ENCODE data around the gene PMEL.
"Not testable (repeated sequence)": the region's sequence is repeated elsewhere in the genome, so short reads cannot be mapped to it uniquely, and the experiment has no call there.

The PMEL gene

GRCh38 chr12:55965941-55966407 lies at the start of gene PMEL:
PMEL (minus strand) TSS chr12:55966042; CDS start chr12:55966011, 31 bp downstream.
- no peak for DNase-seq (ENCODE audit: low read depth)

DNA sequence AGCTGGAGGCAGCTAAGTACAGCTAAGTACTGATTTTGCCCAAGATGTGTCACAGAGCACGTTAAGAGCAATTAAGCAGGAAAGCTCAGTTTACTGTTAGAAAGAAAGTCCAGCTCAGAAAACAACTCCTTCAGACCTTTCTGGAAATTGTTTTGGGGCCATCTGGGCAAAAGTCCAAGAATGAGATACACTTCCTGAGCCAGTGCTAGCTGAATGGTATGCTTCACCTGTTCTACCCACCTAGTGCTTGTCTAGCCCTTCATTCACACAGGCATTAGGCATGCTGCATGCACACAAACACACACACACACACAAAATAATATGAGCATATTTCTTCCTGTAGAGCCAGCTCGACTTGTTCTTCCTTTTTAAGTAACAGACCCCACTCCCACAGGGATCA lies 48.4 kb upstream of the PMEL start:
- no peak for DNase-seq (ENCODE audit: low read depth)

DNA sequence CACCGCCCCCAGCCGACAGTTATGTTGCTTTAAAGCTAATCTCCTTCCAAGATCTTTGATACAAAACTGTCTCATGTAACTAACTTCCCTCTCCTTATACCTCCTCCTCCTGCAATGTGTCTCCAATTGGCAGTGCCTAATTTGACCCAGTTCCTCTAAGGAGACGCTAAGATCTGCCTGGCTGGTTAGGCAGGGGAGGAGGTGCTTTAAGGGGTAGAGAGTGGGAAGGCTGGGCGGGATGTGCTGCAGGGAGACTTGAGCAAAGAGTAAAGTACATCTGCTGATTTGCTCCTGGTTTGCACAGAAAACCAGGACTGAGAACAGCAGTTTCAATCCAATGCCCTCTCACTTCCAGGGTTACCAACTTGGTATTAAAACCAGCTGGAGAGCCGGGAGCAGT lies 47.6 kb upstream of the PMEL start:
- DNase-seq (ENCODE audit: low read depth), result no peak

- DNase-seq (ENCODE audit: low read depth), result no peak
Observed at GRCh38 chr12:56011509-56012090, 45.8 kb upstream of the PMEL start.

DNA sequence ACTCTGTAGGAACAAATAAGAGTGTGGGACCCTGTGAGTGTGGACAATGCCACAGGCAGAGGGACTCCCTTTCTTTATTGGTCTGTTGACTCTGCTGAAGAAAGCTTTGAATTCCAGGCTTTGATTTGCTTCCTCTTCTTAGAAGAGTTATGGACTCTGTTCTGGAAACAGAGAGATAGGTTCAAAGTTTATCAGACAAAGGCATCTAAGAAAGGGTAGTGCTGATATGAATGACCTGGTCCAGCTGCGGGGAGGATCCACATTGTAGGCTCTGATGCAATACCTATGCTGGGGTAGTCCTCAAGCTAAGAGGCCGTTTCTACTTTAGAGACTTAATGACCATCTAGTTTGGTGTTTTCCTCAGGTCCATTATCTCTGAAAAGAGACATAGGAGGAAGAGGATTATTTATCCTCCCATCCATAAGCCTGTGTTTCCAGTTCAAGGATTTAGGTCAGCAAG lies 44.3 kb upstream of the PMEL start:
- DNase-seq (ENCODE audit: low read depth), result no peak

- peak; percentile 47 for DNase-seq (ENCODE audit: low read depth)
Observed at GRCh38 chr12:56007564-56008559, 42.0 kb upstream of the PMEL start.

- DNase-seq (ENCODE audit: low read depth), result no peak
Observed at GRCh38 chr12:56004211-56004610, 38.4 kb upstream of the PMEL start.

DNA sequence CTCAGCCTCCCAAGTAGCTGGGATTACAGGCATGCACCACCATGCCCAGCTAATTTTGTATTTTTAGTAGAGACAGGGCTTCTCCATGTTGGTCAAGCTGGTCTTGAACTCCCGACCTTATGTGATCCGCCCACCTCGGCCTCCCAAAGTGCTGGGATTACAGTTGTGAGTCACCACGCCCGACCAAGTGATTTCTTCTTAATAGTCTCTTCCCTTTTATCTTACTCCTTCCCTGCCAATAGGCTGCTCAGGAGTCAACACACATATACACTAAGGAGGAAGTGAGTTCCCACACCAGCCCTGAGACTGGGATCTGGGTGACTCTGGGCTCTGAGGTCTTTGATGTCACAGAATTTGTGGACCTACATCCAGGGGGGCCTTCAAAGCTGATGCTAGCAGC lies 37.5 kb upstream of the PMEL start:
- DNase-seq (ENCODE audit: low read depth), result not testable (repeated sequence)

DNA sequence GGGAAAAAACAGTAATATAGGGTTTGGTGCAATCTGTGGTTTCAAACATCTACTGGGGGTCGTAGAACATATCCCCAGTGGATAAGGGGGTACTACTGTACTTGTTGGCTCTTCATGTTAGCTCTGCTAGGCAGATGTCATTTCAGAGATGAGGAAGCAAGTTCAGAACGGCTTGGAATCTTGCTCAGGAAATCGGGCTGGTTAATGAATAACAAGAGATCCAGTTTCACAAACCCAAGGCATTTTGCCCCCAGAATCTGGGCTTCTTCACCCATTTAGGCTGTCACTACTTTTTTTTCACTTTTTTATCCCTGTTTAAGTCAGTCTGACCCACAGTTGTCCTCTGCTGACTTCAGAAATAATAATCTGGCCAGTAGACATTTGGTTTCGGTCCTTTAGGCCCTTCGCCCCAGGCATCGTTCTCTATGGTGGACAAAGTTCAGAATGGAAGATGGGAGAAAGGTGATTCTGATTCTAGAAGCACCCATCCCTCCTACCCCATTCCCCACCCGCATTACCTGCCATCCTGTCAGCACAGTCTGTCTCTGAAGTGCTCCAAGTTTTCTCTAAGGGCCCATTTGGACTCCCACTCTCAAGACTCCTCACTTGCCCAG lies 35.8 kb upstream of the PMEL start:
- no peak for DNase-seq (ENCODE audit: low read depth)

GRCh38 chr12:55999999-56000540 lies 34.2 kb upstream of the PMEL start:
- DNase-seq (ENCODE audit: low read depth), result not testable (repeated sequence)

- not testable (repeated sequence) for DNase-seq (ENCODE audit: low read depth)
Observed at GRCh38 chr12:55999522-55999921, 33.7 kb upstream of the PMEL start.

- DNase-seq (ENCODE audit: low read depth), result no peak
Observed at GRCh38 chr12:55997535-55997859, 31.7 kb upstream of the PMEL start.

GRCh38 chr12:55996715-55997534 lies 31.1 kb upstream of the PMEL start, which contains the start of gene SUOX:
SUOX (plus strand) TSS chr12:55997276; CDS start chr12:56002222, 4,946 bp downstream.
- DNase-seq (ENCODE audit: low read depth), result peak; percentile 33

DNA sequence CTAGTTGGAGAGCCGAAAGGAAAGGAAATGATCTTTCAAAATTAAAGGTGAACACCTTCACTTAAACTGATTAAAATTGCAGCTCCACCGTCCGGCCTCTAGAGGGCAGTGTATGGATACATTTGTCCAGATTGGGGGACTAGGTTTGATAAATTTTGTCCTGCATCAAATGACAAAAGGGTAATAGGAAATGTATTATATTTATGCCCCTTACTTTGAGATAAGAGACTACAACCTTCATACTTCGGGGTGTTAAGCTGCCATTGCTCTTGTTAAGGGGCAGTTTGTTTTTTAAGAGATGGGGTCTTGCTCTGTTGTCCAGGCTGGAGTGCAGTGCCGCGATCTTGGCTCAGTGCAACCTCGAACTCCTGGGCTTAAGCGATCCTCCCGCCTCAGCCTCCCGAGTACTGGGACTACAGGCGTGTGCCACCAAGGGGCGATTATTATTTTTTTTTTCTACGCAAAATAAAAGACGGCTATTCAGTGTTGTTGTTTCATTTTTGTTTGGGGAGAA lies 30.4 kb upstream of the PMEL start:
- peak; percentile 50 for DNase-seq (ENCODE audit: low read depth)

GRCh38 chr12:55995366-55995765 lies 29.5 kb upstream of the PMEL start:
- no peak for DNase-seq (ENCODE audit: low read depth)

DNA sequence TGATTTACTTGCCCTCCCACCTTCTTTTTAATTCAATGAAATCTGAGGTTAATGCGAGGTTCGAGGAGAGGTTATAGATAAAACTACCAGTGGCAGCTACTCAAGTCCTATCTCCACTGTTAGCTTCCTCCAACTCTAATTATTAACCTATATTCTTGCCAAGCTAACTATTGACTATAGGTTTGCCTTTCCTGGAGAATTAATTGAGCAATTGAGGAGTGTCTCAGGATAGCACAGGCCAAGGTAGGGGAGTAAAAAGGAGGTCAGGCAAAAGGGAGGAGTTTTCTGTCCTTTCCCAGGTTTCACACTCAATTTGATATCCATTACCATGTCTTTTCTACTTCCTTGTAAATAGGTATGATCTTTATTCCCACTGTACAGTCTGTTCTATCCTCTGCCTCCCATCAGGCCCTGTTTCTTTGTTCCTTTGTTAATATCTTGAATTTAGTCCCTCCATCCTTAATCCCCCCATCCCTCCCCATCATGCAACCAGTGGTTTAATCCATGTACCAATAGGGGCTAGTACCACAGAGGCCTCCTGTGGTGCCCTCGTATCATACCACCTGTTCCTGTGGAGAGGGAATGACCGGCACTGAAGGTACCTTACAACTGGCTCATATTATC lies 27.5 kb upstream of the PMEL start:
- no peak for DNase-seq (ENCODE audit: low read depth)

GRCh38 chr12:55991110-55991509 lies 25.3 kb upstream of the PMEL start:
- DNase-seq (ENCODE audit: low read depth), result no peak

DNA sequence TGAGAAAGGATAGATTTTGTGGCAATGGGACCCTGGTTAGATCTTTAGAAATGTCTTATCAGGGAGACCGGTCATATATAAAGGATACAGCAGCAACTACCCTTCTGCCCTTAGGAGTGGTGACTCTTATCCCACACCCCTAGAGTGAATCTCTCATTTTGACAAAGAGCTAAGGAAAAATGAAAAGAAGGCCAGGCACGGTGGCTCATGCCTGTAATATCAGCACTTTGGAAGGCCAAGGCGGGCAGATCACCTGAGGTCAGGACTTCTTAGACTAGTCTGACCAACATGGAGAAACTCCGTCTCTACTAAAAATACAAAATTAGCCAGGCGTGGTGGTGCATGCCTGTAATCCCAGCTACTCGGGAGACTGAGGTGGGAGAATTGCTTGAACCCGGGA lies 20.1 kb upstream of the PMEL start:
- not testable (repeated sequence) for DNase-seq (ENCODE audit: low read depth)

GRCh38 chr12:55985341-55985740 lies 19.5 kb upstream of the PMEL start:
- DNase-seq (ENCODE audit: low read depth), result no peak

DNA sequence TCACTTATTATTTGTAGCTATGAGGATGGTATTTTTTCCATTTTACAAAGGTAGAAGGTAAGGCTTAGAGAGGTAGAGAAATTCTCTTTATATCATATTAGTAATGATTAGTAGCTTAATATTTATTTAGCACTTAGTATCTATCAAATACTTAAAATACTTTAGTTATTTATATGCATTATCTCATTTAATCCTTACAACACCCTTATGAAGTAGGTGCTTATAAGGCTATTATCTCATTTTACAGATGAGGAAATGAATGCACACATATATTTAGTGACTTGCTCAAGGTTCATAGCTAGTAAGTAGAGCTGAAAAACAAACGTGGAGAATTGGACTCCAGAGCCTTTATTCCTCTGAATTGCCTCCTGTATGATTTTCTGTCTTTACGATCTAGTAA lies 19.0 kb upstream of the PMEL start:
- no peak for DNase-seq (ENCODE audit: low read depth)

All from activated T-cell treated with anti-CD3 and anti-CD28 coated beads for 48 hours (primary cell).